ENCODE measurements around the gene GALT.

The GALT gene

DNA sequence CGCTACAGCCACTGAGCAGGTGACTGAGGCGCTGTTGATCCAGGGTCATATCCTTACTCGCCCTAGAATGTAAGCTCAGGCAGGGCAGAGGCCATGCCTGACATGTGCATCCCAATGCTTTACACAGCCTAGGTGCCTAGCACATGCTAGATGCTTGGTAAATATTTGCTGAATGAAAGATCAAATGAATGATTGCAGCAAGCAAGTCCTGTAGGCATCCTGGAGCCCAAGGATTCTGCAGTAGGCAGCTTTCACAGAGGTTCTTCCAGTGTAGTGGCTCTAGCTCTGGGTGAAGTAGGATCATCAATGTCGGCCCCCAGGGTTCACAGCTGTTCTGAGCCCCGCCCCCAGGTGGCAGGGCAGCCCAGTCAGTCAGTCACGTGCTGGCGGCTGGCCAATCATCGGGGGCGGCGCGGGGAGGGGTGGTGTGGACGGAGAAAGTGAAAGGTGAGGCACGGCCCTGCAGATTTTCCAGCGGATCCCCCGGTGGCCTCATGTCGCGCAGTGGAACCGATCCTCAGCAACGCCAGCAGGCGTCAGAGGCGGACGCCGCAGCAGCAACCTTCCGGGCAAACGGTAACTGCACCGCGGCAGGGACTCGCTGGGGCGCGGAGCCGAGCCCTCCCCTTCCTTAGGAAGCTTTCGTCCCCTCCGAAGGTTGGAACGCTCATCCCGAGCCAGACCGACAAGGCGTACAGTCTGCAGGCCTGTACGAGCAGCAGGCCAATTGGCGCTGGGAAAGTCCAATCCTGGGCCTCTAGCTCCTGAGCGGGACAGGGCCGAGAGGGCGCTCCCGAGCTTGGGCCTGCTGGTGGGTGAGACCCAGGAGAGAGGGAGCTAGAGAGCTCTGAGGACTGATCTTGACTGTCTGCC is at the start of gene GALT:
Gene GALT (plus strand): TSS at position 465 of the 873 bp plus-strand sequence. CDS start 30 bp downstream, at position 495.
- DNase-seq (ENCODE audit: low read depth in 2 of 2) = peak; percentile 92 to 96

DNA sequence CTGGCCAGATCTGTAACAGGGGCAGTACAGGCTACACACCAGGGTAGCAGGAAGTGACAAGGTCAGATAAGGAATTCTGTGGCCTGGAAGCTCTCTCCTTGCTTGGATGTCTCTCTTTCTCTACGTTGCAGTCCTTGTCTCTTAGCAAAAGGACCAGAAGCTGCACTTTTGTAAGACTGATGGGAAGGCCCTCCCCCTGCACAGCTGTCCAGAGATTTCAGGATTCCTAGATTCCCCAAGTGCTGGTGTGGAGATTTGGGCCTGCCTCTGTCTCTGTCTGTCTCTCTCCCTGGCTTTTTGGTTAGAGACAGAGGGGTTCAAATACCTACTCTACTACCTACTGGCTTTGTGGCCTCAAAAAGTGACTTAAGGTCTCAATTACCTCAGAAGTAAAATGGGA is 46.9 kb upstream of the GALT start:
- DNase-seq (ENCODE audit: low read depth in 2 of 2) = no peak

DNA sequence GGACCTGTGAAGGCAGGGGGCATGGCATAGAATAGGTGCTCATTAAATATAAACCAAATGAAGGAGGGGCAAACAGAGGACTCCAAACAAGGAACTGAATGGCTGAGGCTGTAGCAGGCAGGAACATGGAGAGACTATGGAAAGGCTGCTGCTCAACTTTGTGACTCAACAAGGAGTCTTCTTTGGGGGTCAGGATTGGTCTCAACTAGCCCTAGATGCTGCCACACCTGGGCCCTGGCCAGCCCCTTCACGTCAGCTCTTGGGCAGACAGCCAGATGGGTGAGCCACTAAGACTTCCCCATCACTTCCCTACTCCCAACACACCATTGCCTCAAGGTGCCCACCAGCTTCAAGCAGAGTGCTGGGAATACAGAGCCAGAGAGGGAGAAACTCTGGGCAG is 45.6 kb upstream of the GALT start:
- no peak for DNase-seq (ENCODE audit: low read depth in 2 of 2)

DNA sequence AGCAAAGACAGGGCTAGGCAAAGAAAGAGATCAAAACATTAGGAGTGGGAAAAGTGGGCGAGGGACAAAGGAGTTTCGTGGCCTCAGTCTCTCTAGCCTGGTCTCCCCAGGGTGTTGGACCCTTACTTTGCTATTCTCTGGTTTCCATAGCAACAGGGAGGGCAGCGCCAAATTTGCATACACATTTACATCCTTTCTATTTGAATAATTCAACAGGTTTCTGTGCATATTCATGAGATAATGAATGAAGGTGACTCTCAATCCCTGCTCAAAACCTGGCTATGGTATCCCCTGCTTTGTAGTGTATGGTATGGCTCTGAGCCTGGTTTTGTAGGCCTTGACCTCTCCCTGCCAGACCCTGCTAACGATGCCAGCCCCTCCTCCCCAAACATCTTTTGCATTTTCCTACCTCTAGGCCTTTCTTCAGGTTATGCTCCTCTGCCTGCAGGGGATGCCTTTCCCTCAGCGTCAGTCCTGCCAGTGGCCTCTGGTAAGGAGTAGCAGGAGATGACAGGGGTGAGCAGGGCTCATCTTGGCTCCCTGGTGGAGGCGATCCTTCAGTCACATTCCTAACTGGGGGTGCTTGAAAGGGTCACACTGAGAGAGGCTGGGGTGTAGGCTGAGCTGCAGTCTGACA is 44.4 kb upstream of the GALT start:
- no peak for DNase-seq (ENCODE audit: low read depth in 2 of 2)

DNA sequence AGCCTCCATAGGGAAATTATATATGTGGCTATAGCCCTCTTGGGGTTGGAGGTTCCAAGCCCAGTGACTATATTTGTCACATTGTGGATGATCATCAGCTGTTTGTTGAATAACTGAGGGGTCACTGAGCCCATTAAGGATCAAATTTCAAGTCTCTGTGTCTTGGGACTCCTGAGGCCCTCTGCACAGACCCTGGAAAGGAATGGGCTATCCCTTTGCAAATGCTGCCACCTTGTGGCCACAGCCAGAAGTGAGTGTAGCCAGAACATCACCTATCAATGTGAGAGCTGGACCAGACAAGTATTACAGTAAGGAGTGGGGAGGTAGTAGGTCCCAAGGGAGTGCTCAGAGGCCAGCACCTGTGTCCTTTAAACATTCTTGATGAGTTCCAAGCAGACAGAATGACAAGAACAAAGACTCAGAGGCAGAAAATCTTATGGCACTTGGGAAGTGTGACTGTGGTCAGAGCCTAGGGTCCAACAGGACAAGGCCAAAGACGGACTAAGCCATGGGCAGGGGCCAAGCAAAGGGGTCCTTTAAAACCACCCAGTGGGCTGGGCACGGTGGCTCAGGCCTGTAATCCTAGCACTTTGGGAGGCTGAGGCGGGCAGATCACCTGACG is 42.8 kb upstream of the GALT start:
- peak; percentile 59 to 73 for DNase-seq (ENCODE audit: low read depth in 2 of 2)

DNA sequence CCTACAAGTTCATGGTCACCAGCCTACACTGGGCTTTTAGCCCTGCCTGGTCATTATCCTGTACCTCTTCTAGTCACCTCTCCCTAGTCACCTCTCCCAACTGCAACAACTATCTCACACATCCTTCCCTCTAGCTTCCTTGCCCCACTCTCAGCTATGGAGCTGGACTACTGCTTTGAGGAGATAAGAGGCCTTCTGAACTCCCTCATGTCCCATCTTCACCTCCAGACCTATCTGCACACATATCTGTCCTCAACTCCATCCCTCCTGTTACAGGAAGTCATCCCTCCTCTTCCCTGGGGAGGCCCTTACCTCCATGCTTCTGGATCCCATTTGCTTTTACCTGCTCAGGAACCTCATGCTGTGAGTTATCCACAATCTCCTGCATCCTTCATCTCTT is 40.3 kb upstream of the GALT start:
- no peak for DNase-seq (ENCODE audit: low read depth in 2 of 2)

DNA sequence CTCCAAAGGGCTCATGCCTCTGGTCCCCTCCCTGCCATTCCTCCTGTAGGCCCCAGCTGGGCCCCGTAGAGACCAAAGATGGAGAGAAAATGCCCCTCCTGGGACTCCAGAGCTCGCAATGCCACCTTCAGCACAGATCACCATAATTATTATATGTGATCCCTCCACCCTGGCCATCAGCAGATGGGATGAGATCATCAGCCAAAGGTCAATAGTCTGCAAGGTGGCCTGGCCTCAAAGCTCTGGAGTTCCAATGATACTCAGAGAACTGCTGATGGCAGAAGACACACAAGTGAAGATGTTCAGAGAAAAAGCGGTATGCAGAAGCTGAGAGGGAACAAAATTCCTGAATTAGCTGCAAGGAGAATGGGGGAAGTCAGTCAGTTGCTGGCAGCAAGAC is 39.6 kb upstream of the GALT start:
- no peak for DNase-seq (ENCODE audit: low read depth in 2 of 2)

DNA sequence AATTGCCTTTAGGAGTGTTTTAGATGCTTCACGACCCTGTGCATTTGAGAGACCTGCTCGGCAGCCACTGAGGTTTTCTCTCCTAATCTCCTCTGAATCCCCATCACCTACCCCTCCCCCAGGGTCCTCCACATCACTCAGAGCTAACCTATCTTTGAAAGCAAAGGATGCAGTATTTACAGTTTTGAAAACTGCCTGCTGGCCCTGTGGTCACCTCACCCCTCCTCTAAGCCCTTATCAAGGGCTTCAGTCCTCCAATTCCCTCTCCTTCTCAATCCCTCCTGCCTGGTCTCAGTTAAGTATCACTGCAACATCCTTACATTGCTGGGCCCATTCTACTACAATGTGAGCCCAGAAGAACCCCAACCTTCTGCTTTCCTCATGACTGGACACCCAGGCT is 39.1 kb upstream of the GALT start:
- no peak for DNase-seq (ENCODE audit: low read depth in 2 of 2)

DNA sequence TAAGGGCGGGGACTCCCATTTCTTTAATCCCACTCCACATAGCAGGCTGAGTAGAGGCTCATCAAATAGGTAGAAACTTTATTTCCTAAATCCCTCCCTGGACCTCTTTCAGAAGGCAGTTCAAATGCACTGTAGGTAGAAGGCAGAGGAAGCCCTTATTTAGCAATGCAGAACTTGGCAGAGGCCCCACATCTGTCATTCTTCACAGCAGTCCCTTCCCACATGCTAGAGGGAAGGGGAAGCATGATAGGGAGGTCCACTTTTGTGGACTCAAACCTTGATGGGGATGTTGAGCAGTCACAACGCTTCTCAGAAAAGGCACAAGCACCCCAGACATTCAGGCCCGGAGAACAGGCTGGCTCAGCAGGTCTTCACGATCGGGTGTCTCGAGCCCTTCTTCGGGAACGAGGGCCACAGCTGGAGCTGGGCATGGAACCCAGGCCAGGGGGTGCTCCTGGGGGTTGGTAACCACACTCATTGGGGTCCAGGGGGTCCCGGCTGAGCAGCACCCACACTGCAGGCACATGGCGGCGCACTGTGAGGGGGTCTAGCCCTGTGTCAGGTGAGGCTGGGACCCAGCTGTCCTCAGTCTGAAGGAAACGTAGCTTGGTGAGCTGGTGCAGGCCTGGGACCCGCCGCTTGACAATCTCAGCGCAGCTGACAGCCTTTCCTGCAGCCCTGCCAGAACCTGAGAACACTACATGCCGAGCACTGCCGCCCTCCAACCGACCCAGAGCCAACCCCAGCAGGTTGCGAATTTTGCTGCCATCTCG is 35.9 kb upstream of the GALT start:
- DNase-seq (ENCODE audit: low read depth in 2 of 2) = no peak

DNA sequence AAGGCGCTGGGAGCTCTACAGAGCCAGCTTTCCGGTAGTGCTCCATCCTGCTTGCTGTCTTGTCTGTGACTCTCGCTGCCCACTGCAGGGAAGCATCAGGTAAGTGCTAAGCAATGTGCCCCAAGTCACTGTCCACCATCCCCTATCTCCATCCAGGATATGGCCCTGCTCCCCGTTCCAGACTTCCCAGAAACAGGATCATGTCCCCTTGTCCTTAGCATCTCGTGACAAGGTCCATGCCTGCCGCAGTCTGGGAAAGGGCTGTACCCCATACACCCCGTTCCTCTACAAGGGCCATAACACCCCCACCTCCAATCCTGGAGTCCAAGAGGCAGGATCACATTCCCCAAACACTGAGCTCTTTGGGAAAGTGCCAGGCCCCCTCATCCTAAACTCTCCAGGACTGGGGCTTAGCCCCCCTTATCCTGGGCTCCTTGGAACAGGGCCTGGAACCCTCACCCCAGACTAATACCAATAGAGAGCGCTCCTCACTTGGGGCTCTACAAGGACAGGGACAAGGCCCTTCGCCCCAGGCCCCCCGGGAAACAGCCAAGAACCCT is 35.1 kb upstream of the GALT start:
- DNase-seq (ENCODE audit: low read depth in 2 of 2) = no peak

DNA sequence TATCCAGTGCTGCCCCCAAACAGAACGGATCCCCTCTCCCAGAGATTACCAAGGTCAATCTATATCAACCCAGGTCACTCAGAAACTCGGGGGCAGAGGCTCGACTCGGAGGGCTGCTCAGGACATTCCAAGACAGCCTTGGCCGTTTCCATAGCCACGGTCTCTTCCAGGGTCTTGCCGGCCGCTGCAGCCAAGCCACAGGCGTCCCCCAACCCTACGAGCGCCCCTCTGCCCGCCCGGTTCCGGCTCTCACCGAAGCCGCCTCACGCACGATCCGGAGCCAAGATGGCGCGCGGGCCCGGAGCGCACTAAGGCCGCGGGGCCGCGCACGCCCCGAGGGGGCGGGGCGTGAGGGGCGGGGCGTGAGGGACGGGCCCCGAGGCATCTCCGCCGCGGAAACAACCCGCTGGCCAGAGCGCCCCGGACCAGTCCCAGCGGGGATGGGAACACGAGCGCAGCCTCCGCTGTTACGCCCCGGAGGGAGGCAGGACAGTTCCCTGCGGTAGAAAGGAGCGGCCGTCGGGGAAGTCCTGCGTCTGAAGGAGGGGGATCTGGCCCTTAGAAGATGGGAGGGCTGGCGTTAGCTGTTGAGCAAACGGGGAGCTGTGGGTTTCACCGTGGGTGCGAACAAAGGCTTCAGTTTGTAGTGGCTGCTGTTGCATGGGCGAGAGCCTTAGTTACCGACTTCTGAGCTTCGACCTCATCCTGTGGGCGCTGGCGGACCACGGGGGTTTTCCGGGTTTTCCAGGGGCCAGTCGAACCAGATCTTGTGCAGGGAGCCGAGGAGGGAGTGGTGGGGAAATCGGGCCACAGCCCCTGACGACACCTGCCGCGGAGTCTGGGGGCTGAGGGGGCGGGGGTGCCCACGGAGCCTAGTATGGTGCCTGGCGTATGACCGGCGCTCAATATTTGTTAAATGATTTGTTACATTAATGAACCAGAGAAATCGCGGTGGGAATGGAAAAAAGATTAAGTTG is 34.4 kb upstream of the GALT start, which contains the start of gene RPP25L:
Gene RPP25L (minus strand): TSS at position 287 of the 977 bp plus-strand sequence. CDS start 801 bp downstream, outside the sequence.
- DNase-seq (ENCODE audit: low read depth in 2 of 2) = peak; percentile 69 to 73

DNA sequence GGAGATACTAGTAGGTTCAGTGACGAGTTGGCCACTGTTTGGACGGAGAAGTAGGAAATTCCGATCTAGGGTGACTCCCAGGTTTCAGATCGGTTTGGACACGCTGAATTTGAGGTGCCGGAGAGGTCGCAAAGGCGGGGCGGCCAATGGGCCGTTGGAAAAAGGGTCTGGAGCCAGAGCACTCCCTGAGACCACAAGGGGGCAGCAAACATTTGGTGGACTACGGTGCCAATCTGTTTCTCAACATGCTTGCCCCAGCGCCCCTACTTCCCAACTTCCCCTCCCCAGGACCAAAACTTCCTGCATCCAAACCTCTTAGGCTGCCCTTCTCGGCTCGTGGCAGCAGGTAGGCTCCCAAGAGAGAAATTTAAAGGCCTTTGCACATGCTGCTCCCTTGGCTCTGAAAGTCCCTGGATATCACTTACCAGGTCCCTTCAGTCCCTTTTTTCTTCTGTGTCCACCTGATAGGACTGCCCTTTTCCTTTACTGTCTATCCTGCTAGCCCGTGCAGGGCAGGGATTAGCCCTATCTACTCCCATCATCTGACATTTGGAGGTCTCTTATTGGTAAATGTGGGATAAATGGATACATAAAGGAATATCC is 33.6 kb upstream of the GALT start:
- peak in 1 of 2 donors; percentile 54 for DNase-seq (ENCODE audit: low read depth in 2 of 2)

DNA sequence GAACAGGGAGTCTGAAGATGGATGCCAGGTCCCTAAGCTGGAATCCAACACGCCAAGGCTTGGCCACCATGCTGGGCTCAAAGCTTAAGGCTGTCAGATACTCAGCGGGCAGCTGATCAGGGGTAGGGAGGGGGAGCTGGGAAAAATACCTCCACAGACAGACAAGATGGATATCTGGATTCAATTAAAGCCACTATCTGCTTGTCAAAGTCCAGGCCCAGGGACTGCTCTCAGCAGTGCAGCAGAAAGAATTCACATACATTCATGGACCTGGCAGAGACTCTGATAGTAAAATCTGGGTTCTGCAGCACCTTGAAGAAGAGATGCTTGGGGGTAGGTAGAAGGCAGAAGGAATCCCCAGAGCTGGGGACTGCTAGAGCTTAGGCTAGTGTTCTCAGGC is 31.3 kb upstream of the GALT start:
- DNase-seq (ENCODE audit: low read depth in 2 of 2) = no peak

DNA sequence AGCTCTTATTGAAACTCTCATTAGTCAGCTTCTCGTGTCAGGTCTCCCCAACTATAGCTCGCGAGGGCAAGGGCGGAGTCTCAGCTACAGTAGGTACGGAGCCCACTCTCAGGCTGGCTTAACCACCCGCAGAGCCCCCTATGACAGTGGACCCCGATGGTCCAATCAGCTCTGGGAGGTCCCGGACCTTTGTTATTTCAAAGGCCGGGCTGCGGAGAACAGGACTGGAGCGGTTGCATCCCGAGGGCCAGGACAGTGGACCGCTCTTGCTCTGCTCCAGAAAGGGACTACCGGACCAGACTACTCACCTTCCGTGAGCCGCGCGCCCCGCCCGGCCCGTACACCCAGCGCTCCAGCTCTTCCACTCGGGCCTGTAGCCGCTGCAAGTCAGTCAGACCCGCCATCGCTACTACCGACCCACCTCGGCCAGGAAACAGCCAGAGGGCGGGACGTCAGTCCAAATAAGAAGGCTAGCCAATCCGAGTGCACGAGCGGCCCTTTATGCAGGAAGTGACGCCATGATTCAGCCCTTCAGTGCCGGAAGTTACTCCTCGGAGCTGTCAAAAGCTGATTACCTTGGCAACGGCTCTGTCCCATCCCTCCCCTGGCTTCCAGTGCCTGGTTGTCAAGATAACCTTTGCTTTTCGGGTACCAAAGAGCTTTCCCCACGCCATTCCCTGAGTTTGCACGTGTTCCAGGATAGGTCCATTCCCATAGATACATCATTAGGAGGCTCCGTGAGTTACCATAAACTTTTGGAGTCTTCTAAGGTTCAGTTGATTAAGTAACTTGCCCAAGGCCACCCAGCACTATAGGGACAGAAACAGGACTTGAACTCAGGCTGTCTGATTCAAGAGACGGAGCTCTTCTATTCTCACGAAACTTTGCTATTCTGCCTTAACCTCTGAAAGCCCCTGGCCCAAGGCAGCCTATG is 26.1 kb upstream of the GALT start, which contains the start of gene DCTN3:
Gene DCTN3 (minus strand): TSS at position 435 of the 934 bp plus-strand sequence. CDS start 31 bp downstream, at position 404.
- DNase-seq (ENCODE audit: low read depth in 2 of 2) = peak; percentile 73 to 80

DNA sequence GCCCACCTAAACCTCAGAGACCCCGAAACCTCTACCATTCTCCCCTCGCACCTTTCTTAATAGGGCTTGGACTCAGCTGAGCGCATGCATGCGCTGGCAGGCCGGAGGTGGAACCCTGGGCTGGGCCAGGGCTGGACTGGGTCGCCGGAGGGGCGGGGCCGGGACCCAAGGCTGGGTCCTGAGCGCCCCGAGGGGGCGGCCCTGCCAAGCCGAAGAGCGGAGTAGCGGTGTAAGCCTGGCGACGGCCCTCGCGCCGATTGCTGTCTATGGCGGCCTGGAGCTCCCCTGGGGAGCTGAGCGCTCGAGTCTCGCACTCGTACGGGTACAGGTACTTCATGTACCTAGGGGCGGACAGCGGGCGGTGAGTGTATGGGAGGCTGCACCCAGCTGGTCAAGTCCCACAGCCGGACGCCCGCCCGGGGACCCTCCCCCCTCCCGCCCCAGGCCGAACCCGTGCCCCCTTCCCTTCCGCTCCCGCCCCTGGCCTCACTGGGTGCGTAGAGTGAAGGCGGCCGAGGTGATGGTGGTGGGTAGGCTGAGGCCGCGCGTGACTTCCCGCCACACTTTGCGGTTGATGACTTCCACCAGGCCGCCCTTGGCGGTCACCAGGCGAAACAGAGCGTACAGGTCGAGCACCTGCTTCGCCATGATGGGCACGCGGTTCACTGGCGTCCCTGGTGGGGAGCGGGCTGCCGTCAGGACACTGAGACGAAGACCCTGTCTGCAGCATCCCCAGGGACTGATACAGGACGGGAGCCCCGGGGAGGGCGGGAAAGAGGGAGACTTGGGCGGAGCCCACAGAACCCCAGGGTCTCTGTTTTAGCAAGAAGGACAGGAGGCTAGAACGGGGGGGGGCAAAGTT is 22.9 kb upstream of the GALT start:
- DNase-seq (ENCODE audit: low read depth in 2 of 2) = no peak

DNA sequence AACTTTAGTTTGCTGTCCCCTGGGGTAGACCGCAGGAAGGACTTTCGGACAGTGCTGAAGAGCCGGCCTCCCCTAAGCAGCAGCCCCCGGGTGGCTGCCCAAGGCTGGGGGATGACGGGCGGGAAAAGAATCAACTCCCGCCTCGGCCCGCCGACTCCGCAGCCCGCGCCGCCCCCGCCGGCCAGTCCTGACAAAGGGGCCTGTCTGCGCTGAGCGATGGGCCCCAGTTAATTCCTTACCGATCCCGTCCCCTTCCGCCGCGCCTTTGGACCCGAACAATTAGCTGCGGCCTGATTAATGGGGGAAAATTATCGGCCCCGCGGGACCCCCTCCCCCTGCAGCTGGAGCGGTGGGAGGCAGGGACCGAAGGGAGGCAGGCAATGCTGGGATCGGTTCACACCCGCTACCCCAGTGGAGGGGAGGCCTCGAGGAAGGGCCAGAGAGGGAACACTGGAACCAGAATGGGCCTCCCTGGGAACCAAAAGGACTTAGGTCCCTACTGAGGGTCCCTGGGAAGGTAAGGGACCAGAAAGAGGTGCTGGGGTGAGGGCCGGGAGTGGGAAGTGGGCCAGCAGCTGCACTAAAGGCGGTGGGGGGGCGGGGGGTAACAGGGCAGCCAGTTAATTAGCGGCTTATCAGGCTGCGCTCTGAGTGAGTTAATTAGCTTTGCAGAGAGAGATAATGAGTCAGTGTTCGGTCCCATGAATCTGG is 21.8 kb upstream of the GALT start:
- DNase-seq (ENCODE audit: low read depth in 2 of 2) = no peak

DNA sequence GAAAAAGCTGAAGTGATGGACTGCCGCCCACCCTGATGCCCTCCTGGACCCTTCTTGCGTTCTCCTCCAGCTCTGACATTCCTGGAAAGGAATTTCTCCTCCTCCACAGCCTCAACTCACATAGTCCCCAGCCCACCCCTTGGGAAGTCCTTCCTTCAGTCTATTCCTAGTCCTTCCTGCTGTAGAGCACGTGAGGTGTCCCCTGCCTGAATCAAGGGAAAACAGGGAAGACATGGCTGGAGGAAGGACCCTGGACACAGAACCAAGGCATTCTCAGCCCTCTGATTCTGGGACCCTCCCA is 21.3 kb upstream of the GALT start:
- no peak for DNase-seq (ENCODE audit: low read depth in 2 of 2)

Data from stimulated activated CD8-positive, alpha-beta memory T cell treated with anti-CD3 and anti-CD28 coated beads, Interleukin-7, amount 100 ng/mL, for 1 hour (primary cell).